GM19324 (cell line): Measurements from ENCODE around the gene ALKBH8.

Experiments used
- ATAC-seq: cut with Tn5 transposase; IDR thresholded peaks from one replicate; pipeline ENCODE4 v1.9.1; 2021; ENCODE audit warnings: mild to moderate bottlenecking, moderate library complexity; ENCODE audit not compliant: unreplicated experiment, low FRiP score

Gene ALKBH8, protein sequence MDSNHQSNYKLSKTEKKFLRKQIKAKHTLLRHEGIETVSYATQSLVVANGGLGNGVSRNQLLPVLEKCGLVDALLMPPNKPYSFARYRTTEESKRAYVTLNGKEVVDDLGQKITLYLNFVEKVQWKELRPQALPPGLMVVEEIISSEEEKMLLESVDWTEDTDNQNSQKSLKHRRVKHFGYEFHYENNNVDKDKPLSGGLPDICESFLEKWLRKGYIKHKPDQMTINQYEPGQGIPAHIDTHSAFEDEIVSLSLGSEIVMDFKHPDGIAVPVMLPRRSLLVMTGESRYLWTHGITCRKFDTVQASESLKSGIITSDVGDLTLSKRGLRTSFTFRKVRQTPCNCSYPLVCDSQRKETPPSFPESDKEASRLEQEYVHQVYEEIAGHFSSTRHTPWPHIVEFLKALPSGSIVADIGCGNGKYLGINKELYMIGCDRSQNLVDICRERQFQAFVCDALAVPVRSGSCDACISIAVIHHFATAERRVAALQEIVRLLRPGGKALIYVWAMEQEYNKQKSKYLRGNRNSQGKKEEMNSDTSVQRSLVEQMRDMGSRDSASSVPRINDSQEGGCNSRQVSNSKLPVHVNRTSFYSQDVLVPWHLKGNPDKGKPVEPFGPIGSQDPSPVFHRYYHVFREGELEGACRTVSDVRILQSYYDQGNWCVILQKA

DNA sequence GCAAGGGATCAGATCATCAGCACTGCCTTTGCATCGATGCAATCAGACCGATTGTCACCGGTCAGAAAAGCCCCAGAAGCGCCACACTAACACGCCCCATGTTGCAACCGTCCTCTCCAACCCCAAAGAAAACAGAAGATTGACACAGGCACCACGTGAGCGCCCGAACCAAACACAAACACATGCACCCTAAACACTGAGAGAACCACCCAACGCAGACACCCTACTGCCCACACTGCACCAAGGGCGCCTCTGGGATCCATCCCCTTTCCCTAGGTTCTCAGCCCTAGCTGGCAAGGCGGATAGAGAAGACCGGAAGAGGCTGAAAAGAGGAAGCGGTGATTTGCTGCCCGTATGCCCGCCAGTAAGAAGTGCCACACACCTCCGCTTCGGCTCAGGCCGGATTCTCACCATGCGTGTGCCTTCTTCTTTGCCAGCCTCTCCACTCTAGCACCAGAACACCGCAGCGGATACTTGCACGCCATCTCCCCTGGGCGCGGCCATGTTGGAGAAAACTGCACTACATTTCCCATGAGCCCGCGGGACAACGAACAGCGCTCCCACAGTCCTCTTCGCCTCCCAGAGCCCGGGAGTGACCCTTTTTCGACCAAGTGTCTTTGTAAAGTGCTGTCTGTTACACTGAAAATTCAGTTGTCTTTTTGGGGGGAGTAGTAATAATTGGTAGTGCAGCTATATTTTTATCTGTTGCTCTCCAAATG is at the start of gene ALKBH8:
ALKBH8 (minus strand) TSS at position 517 of the 719 bp plus-strand sequence. CDS start 4,842 bp downstream, outside the sequence.
- ATAC-seq, result peak; percentile 84

- ATAC-seq, result no peak
Measured at GRCh38 chr11:107612445-107612844, 46.9 kb upstream of the ALKBH8 start.

- ATAC-seq, result no peak
Measured at GRCh38 chr11:107609400-107610218, 44.1 kb upstream of the ALKBH8 start.

DNA sequence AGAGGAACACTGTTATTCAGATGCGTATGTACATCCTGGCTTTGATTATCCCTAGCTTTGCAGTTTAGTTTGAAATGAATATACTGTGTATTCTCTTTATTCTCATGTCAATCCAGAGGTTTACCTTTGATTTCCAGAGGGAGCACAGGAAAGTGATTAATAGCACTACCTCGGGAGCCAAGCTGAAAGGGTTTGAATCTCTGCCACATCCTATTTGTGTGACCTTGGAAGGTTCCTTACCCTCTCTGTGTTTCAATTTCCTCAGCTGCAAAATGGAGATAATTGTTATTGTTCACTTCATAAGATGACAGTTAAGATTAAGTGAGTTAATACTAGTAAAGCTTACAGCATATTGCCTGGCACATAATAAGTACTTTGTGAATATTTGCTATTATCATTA is 43.3 kb upstream of the ALKBH8 start:
- ATAC-seq, result no peak

DNA sequence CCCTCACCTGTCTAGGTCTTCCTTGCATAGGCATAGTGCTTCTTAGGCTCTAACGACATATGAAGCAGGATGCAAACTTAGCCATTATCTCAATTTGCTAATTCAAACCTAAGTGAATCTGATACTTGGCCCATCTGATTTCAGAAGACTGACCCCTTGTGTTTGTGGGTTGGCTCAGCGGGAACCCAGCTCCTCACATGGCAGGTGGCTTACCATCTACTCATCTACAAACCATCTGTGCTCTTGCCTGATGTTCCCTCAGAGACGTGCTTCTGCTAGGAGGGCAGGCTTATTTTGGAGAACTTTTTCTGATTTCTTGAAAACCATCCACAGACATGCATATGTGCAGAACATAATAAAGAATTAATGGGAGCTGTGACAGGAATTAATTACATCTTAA is 40.6 kb upstream of the ALKBH8 start:
- no peak for ATAC-seq

- ATAC-seq, result no peak
Measured at GRCh38 chr11:107605061-107606006, 39.8 kb upstream of the ALKBH8 start.

GRCh38 chr11:107598225-107599139 is 32.9 kb upstream of the ALKBH8 start:
- no peak for ATAC-seq

DNA sequence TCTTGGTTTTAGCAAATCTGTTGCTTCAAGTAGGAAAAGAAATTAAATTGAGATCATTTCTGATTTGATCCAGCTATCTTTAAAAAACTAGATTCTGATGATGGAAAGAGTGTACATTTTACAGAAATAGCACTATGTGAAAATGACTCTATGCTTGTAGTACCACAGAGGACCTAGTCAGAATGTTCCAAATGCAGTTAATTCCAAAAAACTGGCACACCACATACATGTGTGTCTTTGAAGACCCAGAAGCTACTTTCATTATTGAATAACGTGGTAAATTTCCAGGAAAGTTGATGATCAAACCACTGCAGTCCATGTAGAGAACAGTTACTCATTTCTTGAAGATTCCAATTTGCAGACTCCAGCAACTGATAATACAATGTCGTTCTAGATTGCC is 29.2 kb upstream of the ALKBH8 start:
- no peak for ATAC-seq

GRCh38 chr11:107593951-107594350 is 28.4 kb upstream of the ALKBH8 start:
- ATAC-seq, result no peak

DNA sequence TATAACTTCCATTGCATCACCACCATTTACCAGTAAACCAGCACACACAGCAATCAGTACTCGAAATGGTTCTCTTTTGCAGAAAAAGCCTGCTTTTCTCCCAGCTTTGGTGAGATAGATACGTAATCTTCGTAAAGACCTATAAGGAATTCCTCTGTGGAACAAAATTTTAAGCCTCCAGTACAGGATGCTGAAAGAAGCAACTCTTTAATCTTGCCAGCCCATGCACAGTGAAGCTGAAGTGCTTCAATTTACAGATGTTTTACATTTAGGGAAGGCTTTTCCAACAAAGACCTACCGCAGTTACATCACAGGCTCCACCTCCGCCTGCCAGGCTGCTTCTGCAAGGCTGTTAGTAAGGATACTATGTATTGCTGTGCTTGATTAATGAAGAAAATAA is 27.3 kb upstream of the ALKBH8 start:
- no peak for ATAC-seq

DNA sequence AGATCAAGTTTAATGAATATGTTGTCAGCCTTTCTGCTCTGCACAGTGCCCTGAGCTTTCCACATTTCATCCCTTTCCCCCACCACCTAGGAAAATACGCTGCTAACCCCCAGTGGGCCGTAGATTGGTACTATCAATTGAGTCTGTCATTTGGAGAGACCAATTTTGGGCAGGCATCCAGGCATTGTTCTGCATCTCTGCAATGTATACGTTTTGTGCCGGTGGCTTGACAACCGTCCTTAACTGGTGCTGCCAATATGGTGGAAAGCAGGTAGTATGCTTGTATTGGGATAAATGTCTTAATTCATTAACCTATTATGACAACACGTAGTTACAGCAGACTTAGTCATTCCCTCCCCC is 26.7 kb upstream of the ALKBH8 start:
- ATAC-seq, result no peak

DNA sequence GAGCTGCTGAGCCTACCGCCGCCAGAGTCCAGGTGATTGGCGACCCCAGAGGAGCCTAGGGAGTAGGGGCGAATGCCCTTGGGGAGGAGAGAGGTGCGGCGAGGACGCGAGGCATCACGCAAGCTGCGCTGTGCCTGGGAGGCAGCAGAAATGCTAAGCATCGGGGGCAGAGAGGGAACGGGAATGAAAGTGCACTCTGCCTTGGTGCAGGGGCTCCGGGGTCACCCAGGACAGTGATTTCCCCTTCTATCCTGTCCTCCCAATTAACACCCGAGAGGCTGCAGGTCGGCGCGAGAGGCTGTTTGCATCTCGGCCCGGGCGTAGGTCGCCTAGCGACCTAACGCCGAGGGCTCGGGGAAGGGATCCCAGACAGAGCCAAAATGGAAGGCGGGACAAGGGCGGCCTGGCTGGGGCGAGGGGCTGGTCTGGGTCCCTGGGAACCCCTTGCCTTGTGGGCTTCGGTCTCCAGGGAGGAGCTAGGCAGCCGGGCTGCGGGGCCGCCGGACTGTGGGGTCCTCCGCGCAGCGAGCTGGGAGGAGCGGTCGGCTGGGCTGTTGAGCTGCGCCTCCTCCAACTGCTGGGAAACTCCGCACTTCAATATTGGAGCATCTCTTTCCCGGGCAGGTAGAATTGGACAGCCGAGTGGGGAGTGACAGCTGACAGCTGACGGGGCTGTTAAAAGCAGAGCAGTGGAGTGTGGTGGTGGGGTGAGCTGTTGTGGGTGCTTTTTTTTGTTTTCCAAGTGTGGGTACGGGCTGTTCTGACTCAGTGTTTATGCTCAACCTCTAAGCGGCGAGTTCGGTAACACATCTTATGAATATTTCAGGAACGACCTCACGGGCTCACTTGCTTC is 26.1 kb upstream of the ALKBH8 start:
- ATAC-seq, result no peak

GRCh38 chr11:107590460-107591377 is 25.2 kb upstream of the ALKBH8 start, which contains the start of gene ELMOD1:
ELMOD1 (plus strand) TSS chr11:107591147; CDS start chr11:107618190, 27,043 bp downstream.
- ATAC-seq, result no peak

DNA sequence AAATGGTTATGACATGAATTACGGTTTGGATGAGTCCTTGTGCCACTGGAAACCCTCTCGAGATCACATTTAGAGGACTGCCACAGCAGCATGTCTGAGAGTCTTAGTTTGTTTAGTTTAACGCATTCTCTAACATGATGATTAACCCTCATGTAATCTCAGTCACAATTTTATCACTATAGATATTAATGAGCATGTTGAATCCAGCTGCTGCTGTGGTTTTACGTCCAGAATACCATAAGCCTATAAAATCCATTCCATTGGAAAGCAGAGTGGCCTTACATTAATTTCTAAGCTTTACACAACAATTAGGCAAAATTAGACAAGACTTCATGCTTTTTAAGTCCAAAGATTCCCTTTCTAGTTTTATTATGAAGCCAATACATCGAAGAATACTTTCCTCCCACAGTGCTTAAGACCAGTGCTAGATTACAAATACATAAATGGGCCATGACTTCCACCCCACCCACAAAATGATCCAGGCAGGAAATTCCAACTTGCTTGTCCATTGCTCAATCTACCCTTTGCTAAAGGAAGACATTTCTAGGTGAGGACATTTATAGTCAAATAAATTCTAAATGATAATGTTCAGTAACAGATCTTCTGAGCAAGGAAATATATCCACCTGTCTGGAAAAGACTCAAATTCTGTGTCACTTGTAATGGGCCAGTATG is 21.9 kb upstream of the ALKBH8 start:
- ATAC-seq, result no peak

- no peak for ATAC-seq
Measured at GRCh38 chr11:107583629-107584195, 18.2 kb upstream of the ALKBH8 start.
